HEK293 (cell line): ENCODE measurements around the gene DCHS2.

Source experiments
- CTCF ChIA-PET: fragments of 350-600 bp; formaldehyde crosslinking; extraction: SDS; loops from one replicate; lab custom pipeline; 2021; ENCODE audit warnings: antibody characterized with exemption; lab: Yijun Ruan, JAX
- POLR2A ChIA-PET: fragments of 300-600 bp; formaldehyde crosslinking; extraction: SDS; loops from one replicate; lab custom pipeline; 2020; ENCODE audit warnings: antibody characterized with exemption, inconsistent platforms; lab: Yijun Ruan, JAX
- H3K27ac ChIP-seq: fragments of 200-500 bp; sonication (Bioruptor generic); 2 replicates; pipeline ENCODE4 v1.5.1; 2014; ENCODE audit warnings: low read depth, low read length, control low read depth, inconsistent platforms; ENCODE audit errors: extremely low read depth
- H3K36me3 ChIP-seq, 2 experiments: fragments of 200-500 bp in 1 of 2; sonication (Bioruptor generic) in 1 of 2; 1 replicate in 1 of 2; 2 replicates in 1 of 2; pipeline ENCODE4 v1.5.1; 2014 to 2017; ENCODE audit warnings: inconsistent platforms in 2 of 2, low read length in 2 of 2; ENCODE audit not compliant: control insufficient read depth in 2 of 2, insufficient read depth in 1 of 2
- H3K4me1 ChIP-seq: fragments of 200-500 bp; sonication (Bioruptor generic); 2 replicates; pipeline ENCODE4 v1.5.1; 2014; ENCODE audit warnings: mild to moderate bottlenecking, low read length, inconsistent platforms; ENCODE audit not compliant: control insufficient read depth, insufficient read depth
- H3K4me3 ChIP-seq: 2 replicates; pipeline ENCODE4 v1.5.1; 2011; ENCODE audit warnings: low read depth, mild to moderate bottlenecking, control low read depth, low read length, moderate library complexity
- H3K9me3 ChIP-seq: fragments of 200-500 bp; sonication (Bioruptor generic); 2 replicates; pipeline ENCODE4 v1.5.1; 2014; ENCODE audit warnings: low read depth, low read length, inconsistent platforms; ENCODE audit not compliant: control insufficient read depth, insufficient read depth
- FEZF1 ChIP-seq: fragments of 450-650 bp; formaldehyde crosslinking; IDR thresholded peaks from 2 replicates; pipeline ENCODE4 v1.5.1; 2016; ENCODE audit warnings: missing biosample characterization, missing genetic modification characterization
- IKZF3 ChIP-seq: fragments of 450-650 bp; IDR thresholded peaks from 2 replicates; pipeline ENCODE4 v1.5.0; 2018; ENCODE audit warnings: missing biosample characterization, mild to moderate bottlenecking, missing genetic modification characterization, moderate library complexity
- KLF8 ChIP-seq: fragments of 450-650 bp; formaldehyde crosslinking; IDR thresholded peaks from 2 replicates; pipeline ENCODE4 v1.5.1; 2016; ENCODE audit warnings: missing biosample characterization, missing genetic modification characterization
- MEIS1 ChIP-seq: sonication (generic); formaldehyde crosslinking; IDR thresholded peaks from 2 replicates; pipeline ENCODE4 v1.8.1; 2022; ENCODE audit warnings: missing genetic modification reagents, mild to moderate bottlenecking, borderline replicate concordance
- OSR2 ChIP-seq: fragments of 450-650 bp; formaldehyde crosslinking; IDR thresholded peaks from 2 replicates; pipeline ENCODE4 v1.5.1; 2016; ENCODE audit warnings: missing biosample characterization, missing genetic modification characterization
- YY2 ChIP-seq: fragments of 450-650 bp; formaldehyde crosslinking; IDR thresholded peaks from 2 replicates; pipeline ENCODE4 v1.5.1; 2016; ENCODE audit warnings: missing biosample characterization, missing genetic modification characterization
- ZBTB21 ChIP-seq: fragments of 450-650 bp; formaldehyde crosslinking; IDR thresholded peaks from 2 replicates; pipeline ENCODE4 v1.5.1; 2017; ENCODE audit warnings: missing biosample characterization, missing genetic modification characterization
- ZBTB48 ChIP-seq: fragments of 450-650 bp; formaldehyde crosslinking; IDR thresholded peaks from 2 replicates; pipeline ENCODE4 v1.5.1; 2016; ENCODE audit warnings: missing biosample characterization, missing genetic modification characterization
- ZNF10 ChIP-seq: fragments of 450-650 bp; formaldehyde crosslinking; IDR thresholded peaks from 2 replicates; pipeline ENCODE4 v1.5.1; 2017; ENCODE audit warnings: missing biosample characterization, missing genetic modification characterization
- ZNF133 ChIP-seq: fragments of 450-650 bp; formaldehyde crosslinking; IDR thresholded peaks from 2 replicates; pipeline ENCODE4 v1.5.1; 2016; ENCODE audit warnings: missing biosample characterization, missing genetic modification characterization
- ZNF146 ChIP-seq: fragments of 450-650 bp; formaldehyde crosslinking; IDR thresholded peaks from 2 replicates; pipeline ENCODE4 v1.5.1; 2016; ENCODE audit warnings: missing biosample characterization, missing genetic modification characterization
- ZNF184 ChIP-seq: fragments of 450-650 bp; IDR thresholded peaks from 2 replicates; pipeline ENCODE4 v1.5.1; 2018; ENCODE audit warnings: missing biosample characterization, mild to moderate bottlenecking, missing genetic modification characterization
- ZNF221 ChIP-seq: fragments of 450-650 bp; formaldehyde crosslinking; IDR thresholded peaks from 2 replicates; pipeline ENCODE4 v1.5.1; 2017; ENCODE audit warnings: missing biosample characterization, missing genetic modification characterization, borderline replicate concordance
- ZNF223 ChIP-seq: fragments of 450-650 bp; formaldehyde crosslinking; IDR thresholded peaks from 2 replicates; pipeline ENCODE4 v1.5.1; 2016; ENCODE audit warnings: missing biosample characterization, missing genetic modification characterization
- ZNF24 ChIP-seq: fragments of 450-650 bp; formaldehyde crosslinking; IDR thresholded peaks from 2 replicates; pipeline ENCODE4 v1.5.1; 2016; ENCODE audit warnings: missing biosample characterization, missing genetic modification characterization
- ZNF341 ChIP-seq: fragments of 450-650 bp; formaldehyde crosslinking; IDR thresholded peaks from 2 replicates; pipeline ENCODE4; 2016; ENCODE audit warnings: low read depth, missing biosample characterization, missing genetic modification characterization
- ZNF423 ChIP-seq: fragments of 450-650 bp; formaldehyde crosslinking; IDR thresholded peaks from 2 replicates; pipeline ENCODE4 v1.5.1; 2016; ENCODE audit warnings: missing biosample characterization, missing genetic modification characterization
- ZNF501 ChIP-seq: fragments of 450-650 bp; formaldehyde crosslinking; IDR thresholded peaks from 2 replicates; pipeline ENCODE4 v1.5.1; 2016; ENCODE audit warnings: missing biosample characterization, missing genetic modification characterization
- ZNF560 ChIP-seq: fragments of 450-650 bp; formaldehyde crosslinking; IDR thresholded peaks from 2 replicates; pipeline ENCODE4 v1.5.1; 2017; ENCODE audit warnings: missing biosample characterization, missing genetic modification characterization, borderline replicate concordance
- ZNF600 ChIP-seq: fragments of 450-650 bp; formaldehyde crosslinking; IDR thresholded peaks from 2 replicates; pipeline ENCODE4 v1.5.1; 2016; ENCODE audit warnings: missing biosample characterization, missing genetic modification characterization
- ZNF623 ChIP-seq: fragments of 450-650 bp; formaldehyde crosslinking; IDR thresholded peaks from 2 replicates; pipeline ENCODE4 v1.5.1; 2016; ENCODE audit warnings: missing biosample characterization, missing genetic modification characterization
- ZNF658 ChIP-seq: fragments of 450-650 bp; formaldehyde crosslinking; IDR thresholded peaks from 2 replicates; pipeline ENCODE4; 2016; ENCODE audit warnings: missing biosample characterization, missing genetic modification characterization
- ZNF664 ChIP-seq: fragments of 450-650 bp; formaldehyde crosslinking; IDR thresholded peaks from 2 replicates; pipeline ENCODE4 v1.5.1; 2016; ENCODE audit warnings: missing biosample characterization, missing genetic modification characterization
- ZNF677 ChIP-seq: fragments of 450-650 bp; IDR thresholded peaks from 2 replicates; pipeline ENCODE4 v1.5.0; 2018; ENCODE audit warnings: missing biosample characterization, mild to moderate bottlenecking, missing genetic modification characterization, moderate library complexity
- ZNF843 ChIP-seq: fragments of 450-650 bp; formaldehyde crosslinking; IDR thresholded peaks from 2 replicates; pipeline ENCODE4 v1.5.1; 2016; ENCODE audit warnings: missing biosample characterization, missing genetic modification characterization
- ZSCAN4 ChIP-seq: fragments of 450-650 bp; formaldehyde crosslinking; IDR thresholded peaks from 2 replicates; pipeline ENCODE4 v1.5.1; 2017; ENCODE audit warnings: missing biosample characterization, missing genetic modification characterization
- TF ChIP-seq, protein P1 (sequence below): fragments of 450-650 bp; formaldehyde crosslinking; IDR thresholded peaks from 2 replicates; pipeline ENCODE4 v1.5.1; 2016; ENCODE audit warnings: missing biosample characterization, missing genetic modification characterization
- TF ChIP-seq, protein P2 (sequence below): fragments of 450-650 bp; formaldehyde crosslinking; IDR thresholded peaks from 2 replicates; pipeline ENCODE4 v1.5.1; 2016; ENCODE audit warnings: missing biosample characterization, missing genetic modification characterization
- TF ChIP-seq, protein P3 (sequence below): fragments of 450-650 bp; formaldehyde crosslinking; IDR thresholded peaks from 2 replicates; pipeline ENCODE4 v1.5.1; 2016; ENCODE audit warnings: missing biosample characterization, missing genetic modification characterization

The DCHS2 gene

DNA sequence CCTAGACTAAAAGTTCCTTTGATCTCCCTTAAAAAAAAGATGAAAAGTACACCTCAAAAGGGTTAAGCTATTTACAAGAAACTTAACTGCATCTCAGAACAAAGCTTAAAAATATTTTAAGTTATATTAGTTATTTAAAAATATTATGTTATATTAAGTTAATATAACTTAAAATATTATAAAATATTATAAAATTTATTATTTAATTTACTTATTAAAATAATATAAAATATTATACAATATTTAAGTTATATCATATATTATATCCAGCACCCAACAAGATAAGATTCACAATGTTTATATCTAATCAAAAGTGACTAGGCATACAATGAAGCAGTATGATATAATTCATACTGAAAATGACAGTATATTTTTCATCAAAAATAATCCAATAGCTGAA, 296.9 kb downstream of the DCHS2 start:
- no peaks in the 10 kb centered on the region for H3K4me1 ChIP-seq
- ChIA-PET CTCF (interaction anchor here (0.6 kb wide), 1 partner anchor 18 kb away, joined by 3 read pairs; no protein-coding TSS in a partner anchor), POLR2A (no interaction called here)

GRCh38 chr4:154192585-154192984, 299.0 kb downstream of the DCHS2 start:
- TF ChIP-seq ZBTB21 (tag by site-specific recombination) (no peak), ZNF843 (tag by site-specific recombination) (no peak), OSR2 (tag by site-specific recombination) (no peak)
- no peaks in the 10 kb centered on the region for H3K4me1 ChIP-seq
- H3K9me3 ChIP-seq, result no peaks in the 10 kb centered on the region; the same call in 1 of the 2 replicates
- H3K4me3 ChIP-seq, result no peak overlapping the region
- no peak overlapping the region for H3K27ac ChIP-seq
- CTCF ChIA-PET, result no interaction called here
- H3K36me3 ChIP-seq, result no peaks in the 10 kb centered on the region
- POLR2A ChIA-PET, result no interaction called here

More for the DNA sequence above, 296.9 kb downstream of the DCHS2 start:
- no peaks in the 10 kb centered on the region; the same call in 1 of the 2 replicates for H3K9me3 ChIP-seq
- H3K36me3 ChIP-seq, result no peaks in the 10 kb centered on the region
- H3K4me3 ChIP-seq, result no peak overlapping the region
- H3K27ac ChIP-seq, result no peak overlapping the region
- TF ChIP-seq KLF8 (tag by site-specific recombination) (no peak), ZNF184 (no peak), ZNF223 (tag by site-specific recombination) (no peak), YY2 (tag by site-specific recombination) (no peak), ZNF664 (tag by site-specific recombination) (no peak), ZNF221 (tag by site-specific recombination) (no peak), IKZF3 (tag by site-specific recombination) (no peak), FEZF1 (tag by site-specific recombination) (no peak), ZSCAN4 (tag by site-specific recombination) (no peak), ZBTB48 (tag by site-specific recombination) (no peak), ZNF600 (tag by site-specific recombination) (no peak)
- TF ChIP-seq, protein P1, sequence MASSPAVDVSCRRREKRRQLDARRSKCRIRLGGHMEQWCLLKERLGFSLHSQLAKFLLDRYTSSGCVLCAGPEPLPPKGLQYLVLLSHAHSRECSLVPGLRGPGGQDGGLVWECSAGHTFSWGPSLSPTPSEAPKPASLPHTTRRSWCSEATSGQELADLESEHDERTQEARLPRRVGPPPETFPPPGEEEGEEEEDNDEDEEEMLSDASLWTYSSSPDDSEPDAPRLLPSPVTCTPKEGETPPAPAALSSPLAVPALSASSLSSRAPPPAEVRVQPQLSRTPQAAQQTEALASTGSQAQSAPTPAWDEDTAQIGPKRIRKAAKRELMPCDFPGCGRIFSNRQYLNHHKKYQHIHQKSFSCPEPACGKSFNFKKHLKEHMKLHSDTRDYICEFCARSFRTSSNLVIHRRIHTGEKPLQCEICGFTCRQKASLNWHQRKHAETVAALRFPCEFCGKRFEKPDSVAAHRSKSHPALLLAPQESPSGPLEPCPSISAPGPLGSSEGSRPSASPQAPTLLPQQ, result no peak
- TF ChIP-seq, protein P2, sequence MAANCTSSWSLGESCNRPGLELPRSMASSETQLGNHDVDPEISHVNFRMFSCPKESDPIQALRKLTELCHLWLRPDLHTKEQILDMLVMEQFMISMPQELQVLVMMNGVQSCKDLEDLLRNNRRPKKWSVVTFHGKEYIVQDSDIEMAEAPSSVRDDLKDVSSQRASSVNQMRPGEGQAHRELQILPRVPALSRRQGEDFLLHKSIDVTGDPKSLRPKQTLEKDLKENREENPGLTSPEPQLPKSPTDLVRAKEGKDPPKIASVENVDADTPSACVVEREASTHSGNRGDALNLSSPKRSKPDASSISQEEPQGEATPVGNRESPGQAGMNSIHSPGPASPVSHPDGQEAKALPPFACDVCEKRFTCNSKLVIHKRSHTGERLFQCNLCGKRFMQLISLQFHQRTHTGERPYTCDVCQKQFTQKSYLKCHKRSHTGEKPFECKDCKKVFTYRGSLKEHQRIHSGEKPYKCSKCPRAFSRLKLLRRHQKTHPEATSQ (tag by site-specific recombination), result no peak
- TF ChIP-seq, protein P3, sequence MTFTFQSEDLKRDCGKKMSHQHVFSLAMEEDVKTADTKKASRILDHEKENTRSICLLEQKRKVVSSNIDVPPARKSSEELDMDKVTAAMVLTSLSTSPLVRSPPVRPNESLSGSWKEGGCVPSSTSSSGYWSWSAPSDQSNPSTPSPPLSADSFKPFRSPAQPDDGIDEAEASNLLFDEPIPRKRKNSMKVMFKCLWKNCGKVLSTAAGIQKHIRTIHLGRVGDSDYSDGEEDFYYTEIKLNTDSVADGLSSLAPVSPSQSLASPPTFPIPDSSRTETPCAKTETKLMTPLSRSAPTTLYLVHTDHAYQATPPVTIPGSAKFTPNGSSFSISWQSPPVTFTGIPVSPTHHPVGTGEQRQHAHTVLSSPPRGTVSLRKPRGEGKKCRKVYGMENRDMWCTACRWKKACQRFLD (tag by site-specific recombination), result no peak

DNA sequence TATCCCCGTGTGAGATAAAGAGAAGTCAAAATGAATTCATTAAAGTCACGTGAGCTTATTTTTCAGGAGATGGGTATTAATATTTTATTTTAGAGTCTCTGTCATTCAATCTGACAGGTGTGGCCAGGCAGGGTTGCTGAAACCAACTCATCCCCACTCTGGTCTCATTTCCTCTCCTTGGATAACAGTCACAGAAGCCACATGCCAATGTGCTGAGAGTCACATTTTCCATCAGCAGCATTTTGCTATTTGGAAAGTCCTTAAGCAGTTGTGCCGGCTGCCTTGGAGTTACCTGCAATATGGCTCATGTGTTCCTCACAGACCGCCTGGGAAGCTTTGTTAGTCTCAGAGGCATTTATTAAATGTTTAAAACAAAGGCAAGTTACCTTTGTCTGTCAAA, 302.3 kb downstream of the DCHS2 start:
- H3K9me3 ChIP-seq, result no peaks in the 10 kb centered on the region
- no peak overlapping the region for H3K27ac ChIP-seq
- ChIA-PET POLR2A (no interaction called here), CTCF (no interaction called here)
- no peak overlapping the region for H3K4me3 ChIP-seq
- H3K4me1 ChIP-seq, result no peaks in the 10 kb centered on the region
- TF ChIP-seq ZNF623 (no peak), ZNF501 (no peak), ZSCAN4 (tag by site-specific recombination) (no peak), ZNF24 (no peak), MEIS1 (CRISPR knock-in tag) (no peak), ZNF560 (tag by site-specific recombination) (no peak), ZNF146 (tag by site-specific recombination) (no peak), ZNF423 (tag by site-specific recombination) (no peak), ZNF10 (no peak), ZNF341 (tag by site-specific recombination) (no peak), ZNF677 (no peak), ZNF658 (tag by site-specific recombination) (no peak), ZNF133 (no peak)
- no peaks in the 10 kb centered on the region for H3K36me3 ChIP-seq
